ENCODE data around the gene UBE2E2. TPM values are rescaled to one million over a fixed set of nuclear protein-coding genes. Genes with fewer than 3 reads are reported as not detected.

Gene UBE2E2
- total RNA-seq, 1 experiment from 2014 or later = 38.6 TPM

- Histone ChIP-seq H2BK12ac (ENCODE audit: insufficient read length, low read depth, low read length) (no peak overlapping the region), H2BK120ac (ENCODE audit: low read depth, low read length, poor library complexity, severe bottlenecking) (no peak overlapping the region), H3T11ph (ENCODE audit: low read length) (no peak overlapping the region), H2BK5ac (ENCODE audit: insufficient read length, low read length) (no peak overlapping the region), H3K4ac (ENCODE audit: low read depth, low read length) (no peak overlapping the region), H3K4me1 (ENCODE audit: insufficient read depth, low read length) (no peaks in the 10 kb centered on the region), H2BK15ac (ENCODE audit: low read depth, low read length) (no peak overlapping the region), H2AK5ac (ENCODE audit: insufficient read length, low read length) (no peak overlapping the region), H3K27me3 (ENCODE audit: insufficient read depth, low read length) (no peaks in the 10 kb centered on the region), H4K20me1 (ENCODE audit: control insufficient read depth, insufficient read depth, insufficient read length) (no peaks in the 10 kb centered on the region), H3K4me2 (ENCODE audit: insufficient read depth, insufficient read length, low read length) (no peak overlapping the region), H3K18ac (ENCODE audit: insufficient read length, low read depth, low read length) (no peak overlapping the region), H3K23me2 (ENCODE audit: insufficient read length, low read depth, low read length, poor library complexity, severe bottlenecking) (no peaks in the 10 kb centered on the region), H4K8ac (replicated peaks; ENCODE audit: insufficient read length, low read depth, low read length) (no peak overlapping the region), H3K56ac (ENCODE audit: insufficient read length, low read depth, low read length) (no peak overlapping the region), H2AFZ (ENCODE audit: low read length) (no peak overlapping the region), H3K9me3 (ENCODE audit: control insufficient read depth, low read depth, low read length) (no peaks in the 10 kb centered on the region), H3K23ac (ENCODE audit: insufficient read length, low read depth, low read length) (no peak overlapping the region), H3K9ac (ENCODE audit: extremely low read depth, insufficient read length, low read length) (no peak overlapping the region), H4K91ac (ENCODE audit: insufficient read length, low read depth, low read length) (no peak overlapping the region), H3K27ac (ENCODE audit: insufficient read length, low read depth, low read length) (no peak overlapping the region), H2BK20ac (ENCODE audit: low read depth, low read length, poor library complexity, severe bottlenecking) (no peak overlapping the region), H3K79me2 (ENCODE audit: insufficient read depth, low read length) (no peaks in the 10 kb centered on the region), H3K14ac (ENCODE audit: insufficient read depth, low read length) (no peak overlapping the region), H4K5ac (ENCODE audit: insufficient read length, low read depth, low read length) (no peak overlapping the region), H3K79me1 (ENCODE audit: insufficient read depth, low read depth, low read length, poor library complexity, severe bottlenecking) (no peaks in the 10 kb centered on the region)
- H3K36me3 Mint-ChIP-seq (ENCODE audit: insufficient read depth in 1 of 3, low read depth in 3 of 3) = no peaks in the 10 kb centered on the region
- no peaks in the 10 kb centered on the region for H3K27me3 Mint-ChIP-seq (ENCODE audit: low read depth)
- no peaks in the 10 kb centered on the region for H3K9me3 Mint-ChIP-seq
- no CpG with 5 or more reads among the region's 4 CpGs for WGBS (ENCODE audit: extremely low coverage, insufficient read length, low lambda C conversion rate)
- no peak for DNase-seq
- TF ChIP-seq, protein P1, sequence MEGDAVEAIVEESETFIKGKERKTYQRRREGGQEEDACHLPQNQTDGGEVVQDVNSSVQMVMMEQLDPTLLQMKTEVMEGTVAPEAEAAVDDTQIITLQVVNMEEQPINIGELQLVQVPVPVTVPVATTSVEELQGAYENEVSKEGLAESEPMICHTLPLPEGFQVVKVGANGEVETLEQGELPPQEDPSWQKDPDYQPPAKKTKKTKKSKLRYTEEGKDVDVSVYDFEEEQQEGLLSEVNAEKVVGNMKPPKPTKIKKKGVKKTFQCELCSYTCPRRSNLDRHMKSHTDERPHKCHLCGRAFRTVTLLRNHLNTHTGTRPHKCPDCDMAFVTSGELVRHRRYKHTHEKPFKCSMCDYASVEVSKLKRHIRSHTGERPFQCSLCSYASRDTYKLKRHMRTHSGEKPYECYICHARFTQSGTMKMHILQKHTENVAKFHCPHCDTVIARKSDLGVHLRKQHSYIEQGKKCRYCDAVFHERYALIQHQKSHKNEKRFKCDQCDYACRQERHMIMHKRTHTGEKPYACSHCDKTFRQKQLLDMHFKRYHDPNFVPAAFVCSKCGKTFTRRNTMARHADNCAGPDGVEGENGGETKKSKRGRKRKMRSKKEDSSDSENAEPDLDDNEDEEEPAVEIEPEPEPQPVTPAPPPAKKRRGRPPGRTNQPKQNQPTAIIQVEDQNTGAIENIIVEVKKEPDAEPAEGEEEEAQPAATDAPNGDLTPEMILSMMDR (conservative IDR thresholded peaks at IDR 0.05) = no peak
- no peak overlapping the region for H3K4me3 Mint-ChIP-seq
- H3K4me1 Mint-ChIP-seq = peaks cover 20 to 36% of the 10 kb centered on the region in 2 experiments
- no peak overlapping the region for H3K27ac Mint-ChIP-seq
These were observed 345.0 kb downstream of the UBE2E2 start for GRCh38 chr3:23547905-23548650.

Data from H9 (cell line).